ENCODE data around the gene SCN9A.
"Not testable (repeated sequence)": the region's sequence is repeated elsewhere in the genome, so short reads cannot be mapped to it uniquely, and the experiment has no call there.

Gene SCN9A

DNA sequence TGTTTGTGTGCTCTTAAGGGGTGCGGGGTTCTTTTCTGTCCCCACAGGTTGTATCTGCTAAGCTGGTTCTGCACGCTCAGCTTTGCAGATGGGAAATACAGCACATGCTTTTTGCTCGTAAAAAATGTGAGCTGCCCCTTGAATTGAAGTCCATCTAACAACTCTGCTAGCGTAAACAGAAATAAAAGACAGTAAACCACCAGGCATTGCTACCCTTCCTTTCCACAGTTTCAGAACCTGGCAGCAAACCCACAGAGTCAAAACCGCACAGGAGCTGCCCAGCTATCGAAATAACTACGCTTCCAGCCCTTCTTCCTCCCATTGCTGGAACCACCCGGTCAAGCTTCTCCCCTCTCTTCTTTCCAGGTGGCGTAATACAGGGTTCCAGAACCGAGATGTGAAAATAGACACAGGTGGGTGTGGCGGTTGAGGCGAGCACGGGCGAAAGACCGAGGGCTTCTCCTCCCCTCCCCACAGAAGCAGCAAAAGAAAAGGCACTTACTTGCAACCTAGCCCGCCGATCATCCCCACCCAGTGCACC lies 479 bp downstream of the SCN9A start:
- in situ Hi-C loops (cut with MboI; ENCODE audit: low sequenced_read_pairs) = no loop called here

DNA sequence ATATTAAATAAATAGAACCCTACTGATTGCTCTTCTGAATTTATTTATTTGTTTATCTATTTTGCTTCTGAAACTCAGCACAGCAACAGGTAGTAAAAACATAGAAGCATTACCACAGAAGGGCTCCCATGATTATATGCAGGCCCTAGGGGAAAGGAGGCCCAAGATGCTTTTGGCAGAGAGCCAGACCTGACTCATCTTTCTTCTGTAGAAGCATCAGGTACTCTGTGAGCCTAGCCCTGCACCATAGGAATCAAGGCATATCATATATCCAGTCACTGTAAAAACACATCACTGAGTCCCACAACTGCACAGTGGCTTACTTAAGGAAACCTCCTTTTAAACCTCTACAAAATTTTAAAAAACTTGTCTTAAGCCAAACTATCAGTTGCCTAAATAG lies 1.8 kb downstream of the SCN9A start:
- in situ Hi-C loops (cut with MboI; ENCODE audit: low sequenced_read_pairs) = no loop called here

DNA sequence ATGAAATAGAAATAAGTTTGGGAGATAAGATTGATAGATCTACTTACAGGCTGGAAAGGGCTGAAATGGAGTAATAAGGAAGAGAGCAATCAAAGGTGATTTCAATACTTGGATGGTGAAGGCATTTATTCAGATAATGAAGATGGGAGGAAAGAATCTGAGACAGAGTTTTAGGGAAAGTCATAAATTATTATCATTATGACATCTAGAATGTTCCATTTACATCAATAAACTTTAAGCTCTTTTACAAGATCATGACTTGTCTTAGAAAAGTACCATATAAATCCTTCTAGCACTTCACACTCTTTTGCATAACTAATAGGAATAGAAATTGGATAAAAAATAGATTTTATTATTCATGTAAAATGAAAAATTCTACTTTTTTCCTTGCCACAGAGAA lies 2.2 kb downstream of the SCN9A start:
- in situ Hi-C loops (cut with MboI; ENCODE audit: low sequenced_read_pairs) = no loop called here

DNA sequence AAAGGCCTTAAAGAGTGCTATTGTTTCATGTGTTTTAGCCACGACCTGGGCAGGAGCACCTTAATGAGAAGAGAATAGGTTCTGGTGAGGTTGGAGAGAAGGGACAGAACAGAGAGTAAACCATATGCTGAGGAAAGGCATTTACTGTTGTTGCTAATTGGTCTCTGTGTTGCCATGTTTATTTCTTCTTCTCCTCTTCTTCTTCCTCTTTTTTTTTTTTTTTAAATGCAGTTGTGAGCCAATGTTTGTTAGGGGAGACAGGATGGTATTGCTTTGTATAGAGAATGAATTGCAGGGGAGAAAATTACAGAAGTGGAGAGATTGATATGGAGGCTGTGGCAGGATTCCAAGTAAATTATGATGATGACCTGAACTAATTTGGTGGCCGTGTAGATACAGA lies 2.6 kb downstream of the SCN9A start:
- in situ Hi-C loops (cut with MboI; ENCODE audit: low sequenced_read_pairs) = no loop called here

DNA sequence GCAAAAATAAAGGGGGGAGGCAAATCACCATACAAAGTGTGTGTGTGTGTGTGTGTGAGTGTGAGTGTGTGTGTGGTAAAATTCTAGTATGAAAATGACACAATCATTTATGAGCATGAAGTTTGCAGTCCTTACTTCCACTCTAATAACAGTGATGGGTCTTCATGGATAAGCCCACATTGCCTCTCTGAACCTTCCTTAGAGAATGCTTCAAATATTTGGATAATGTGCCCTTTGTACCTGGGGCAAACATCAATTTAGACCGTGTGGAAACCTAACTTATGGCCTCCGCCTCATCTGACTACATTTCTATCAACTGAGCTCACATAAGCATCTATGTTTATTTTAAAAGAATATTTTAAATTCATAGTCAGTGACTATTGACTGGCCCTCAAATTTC lies 3.7 kb downstream of the SCN9A start:
- in situ Hi-C loops (cut with MboI; ENCODE audit: low sequenced_read_pairs) = no loop called here

DNA sequence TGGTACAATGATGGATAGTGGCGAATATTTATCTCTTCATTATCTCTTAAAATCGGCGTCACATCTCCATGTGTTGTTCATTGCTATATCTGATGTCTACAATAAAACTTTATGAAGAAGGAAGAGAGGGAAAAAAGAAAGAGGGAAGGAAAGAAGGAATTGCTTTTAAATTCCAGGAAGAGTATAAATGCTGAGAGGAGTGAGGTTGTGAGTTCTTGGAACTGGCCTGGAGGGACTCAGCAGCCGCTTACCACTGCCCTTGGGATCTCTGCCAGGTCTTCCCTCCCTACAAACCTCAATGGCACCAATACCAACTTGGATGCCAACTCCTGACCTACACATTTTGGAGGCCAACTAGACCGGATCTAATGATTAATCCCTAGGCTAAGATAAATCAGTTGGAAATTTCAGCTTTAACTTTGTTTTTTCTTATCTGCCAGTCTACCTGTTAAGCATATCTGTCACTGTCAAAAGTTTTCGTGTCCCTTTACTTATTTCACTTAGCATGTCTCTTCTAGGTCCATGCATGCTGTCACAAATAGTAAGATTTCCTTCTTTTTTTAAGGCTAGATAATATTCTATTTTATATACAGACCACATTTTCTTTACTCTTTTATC lies 9.8 kb downstream of the SCN9A start:
- in situ Hi-C loops (cut with MboI; ENCODE audit: low sequenced_read_pairs) = no loop called here

DNA sequence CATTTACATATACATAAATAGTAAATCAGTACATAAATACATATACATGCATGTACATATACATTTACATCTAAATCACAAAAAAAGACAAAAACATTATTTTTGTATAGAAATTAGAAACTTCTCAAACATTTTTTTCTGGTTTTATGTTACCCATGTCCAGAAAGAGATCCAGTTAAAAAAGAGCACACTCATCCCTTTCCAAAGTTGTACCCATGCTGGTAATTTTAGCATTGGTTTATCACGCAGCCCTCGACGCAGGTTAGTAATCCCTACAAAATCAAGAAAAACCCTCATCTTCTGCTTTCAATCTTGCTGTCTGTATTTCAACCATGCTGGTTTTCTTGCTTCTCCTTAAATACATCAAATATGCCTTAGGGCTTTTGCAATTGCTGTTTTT lies 10.5 kb downstream of the SCN9A start:
- in situ Hi-C loops (cut with MboI; ENCODE audit: low sequenced_read_pairs) = no loop called here

DNA sequence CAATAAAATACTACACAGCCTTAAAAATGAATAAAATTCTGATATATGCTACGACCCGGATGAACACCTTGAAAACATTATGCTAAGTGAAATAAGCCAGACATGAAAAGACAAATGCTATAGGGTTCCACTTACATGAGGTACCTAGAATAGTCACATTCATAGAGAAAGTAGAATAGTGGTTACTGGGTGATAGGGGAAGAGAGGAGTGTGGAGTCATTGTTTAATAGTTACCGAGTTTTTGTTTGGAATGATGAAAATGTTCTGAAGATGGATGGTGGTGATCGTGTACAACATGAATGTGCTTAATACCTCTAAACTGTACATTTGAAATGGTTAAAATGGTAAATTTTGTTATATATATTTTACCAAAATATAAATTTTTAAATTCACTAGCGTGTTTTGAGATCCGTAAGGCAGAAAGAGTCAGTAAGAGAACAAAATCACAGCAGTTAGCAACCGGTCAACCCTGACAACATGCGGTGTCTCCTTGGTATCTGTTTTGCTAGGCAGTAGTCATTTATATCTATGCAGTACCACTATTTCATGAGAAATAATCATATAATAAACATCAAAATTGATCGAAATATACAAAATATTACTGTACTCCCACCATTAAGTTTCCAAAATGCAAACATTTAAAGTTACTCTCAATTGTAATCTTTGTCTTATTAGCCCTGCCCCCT lies 11.1 kb downstream of the SCN9A start:
- in situ Hi-C loops (cut with MboI; ENCODE audit: low sequenced_read_pairs) = no loop called here

DNA sequence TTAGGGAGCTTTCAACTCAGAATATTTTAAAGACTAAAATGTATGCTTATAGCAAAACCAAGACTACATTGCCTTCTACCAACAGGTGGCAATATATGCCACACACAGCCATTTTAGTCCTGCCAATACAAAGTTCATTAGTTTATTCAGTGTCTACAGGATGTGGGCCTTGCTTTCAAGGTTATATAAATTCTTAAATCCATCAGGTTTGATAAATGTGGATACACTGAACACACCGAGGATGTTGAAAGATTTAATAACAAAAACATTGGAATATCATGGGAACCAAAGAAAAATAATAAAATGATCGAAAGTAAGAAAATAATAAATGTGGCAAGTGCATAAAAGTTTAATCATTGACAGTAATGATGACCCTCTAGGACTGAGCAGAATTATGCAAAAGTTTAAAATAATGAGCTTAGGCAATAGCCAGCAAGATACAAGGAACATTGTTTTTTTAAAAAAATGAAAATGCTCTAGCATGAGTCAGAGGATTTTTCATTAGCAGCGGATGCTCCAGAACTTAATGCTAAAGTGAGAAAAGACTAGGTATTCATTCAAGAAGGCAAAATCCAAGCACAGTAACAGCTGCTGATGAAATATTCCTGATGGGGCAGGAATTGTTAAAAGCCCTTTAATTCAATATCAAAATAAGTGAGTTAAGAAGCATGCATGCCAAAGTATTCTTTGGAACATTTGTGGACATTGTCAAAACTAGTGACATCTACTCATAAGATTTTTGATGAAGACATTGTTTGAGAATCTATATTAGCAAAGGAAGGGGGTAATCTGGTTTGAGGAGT lies 14.2 kb downstream of the SCN9A start:
- in situ Hi-C loops (cut with MboI; ENCODE audit: low sequenced_read_pairs) = no loop called here

DNA sequence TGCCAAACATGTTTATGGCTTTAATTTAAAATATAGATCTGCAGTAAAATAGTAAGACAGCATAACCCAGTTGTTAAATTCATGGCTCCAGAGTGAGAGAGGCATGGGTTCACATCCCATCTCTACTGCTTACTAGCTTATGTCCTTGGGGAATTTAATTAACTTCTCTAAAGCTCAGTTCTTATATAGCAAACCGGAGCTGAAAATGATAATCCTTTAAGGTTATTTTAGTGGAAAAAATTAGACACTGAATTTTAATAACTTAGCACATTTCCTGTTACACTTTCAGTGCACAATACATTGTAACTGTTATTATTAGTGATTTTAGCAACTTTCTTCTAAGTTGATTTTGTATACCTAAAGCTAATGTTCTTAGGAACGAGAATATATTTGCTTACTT lies 14.8 kb downstream of the SCN9A start:
- in situ Hi-C loops (cut with MboI; ENCODE audit: low sequenced_read_pairs) = no loop called here

DNA sequence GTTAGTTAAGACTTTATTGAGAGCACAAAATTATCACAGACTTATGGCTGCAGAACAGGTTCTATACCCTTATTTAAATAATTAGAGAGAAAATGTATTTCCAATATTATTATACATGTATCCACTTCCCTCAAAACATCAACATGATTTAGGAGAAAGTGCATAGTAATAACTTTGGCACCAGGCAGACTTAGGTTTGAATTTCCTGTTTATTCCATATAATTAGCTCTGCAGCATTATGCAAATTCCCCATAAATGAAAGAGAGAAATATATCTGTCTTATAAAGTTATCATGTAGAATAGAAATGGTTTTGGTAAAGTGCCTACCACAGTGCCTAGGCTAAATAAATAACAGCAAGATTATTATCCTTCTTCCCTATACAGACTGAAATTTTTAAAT lies 15.3 kb downstream of the SCN9A start:
- in situ Hi-C loops (cut with MboI; ENCODE audit: low sequenced_read_pairs) = no loop called here

DNA sequence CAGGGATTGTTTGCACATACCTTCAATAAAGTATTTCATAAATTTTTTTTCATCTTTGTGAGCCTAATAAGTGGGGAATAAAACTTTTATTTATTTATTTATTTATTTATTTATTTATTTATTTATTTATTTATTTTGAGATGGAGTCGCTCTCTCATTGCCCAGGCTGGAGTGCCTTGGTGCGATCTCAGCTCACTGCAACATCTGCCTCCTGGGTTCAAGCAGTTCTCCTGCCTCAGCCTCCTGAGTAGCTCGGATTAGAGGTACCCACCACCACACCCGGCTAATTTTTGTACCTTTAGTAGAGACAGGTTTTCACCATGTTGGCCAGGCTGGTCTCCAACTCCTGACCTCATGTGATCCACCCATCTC lies 17.8 kb downstream of the SCN9A start:
- in situ Hi-C loops (cut with MboI; ENCODE audit: low sequenced_read_pairs) = not testable (repeated sequence)

DNA sequence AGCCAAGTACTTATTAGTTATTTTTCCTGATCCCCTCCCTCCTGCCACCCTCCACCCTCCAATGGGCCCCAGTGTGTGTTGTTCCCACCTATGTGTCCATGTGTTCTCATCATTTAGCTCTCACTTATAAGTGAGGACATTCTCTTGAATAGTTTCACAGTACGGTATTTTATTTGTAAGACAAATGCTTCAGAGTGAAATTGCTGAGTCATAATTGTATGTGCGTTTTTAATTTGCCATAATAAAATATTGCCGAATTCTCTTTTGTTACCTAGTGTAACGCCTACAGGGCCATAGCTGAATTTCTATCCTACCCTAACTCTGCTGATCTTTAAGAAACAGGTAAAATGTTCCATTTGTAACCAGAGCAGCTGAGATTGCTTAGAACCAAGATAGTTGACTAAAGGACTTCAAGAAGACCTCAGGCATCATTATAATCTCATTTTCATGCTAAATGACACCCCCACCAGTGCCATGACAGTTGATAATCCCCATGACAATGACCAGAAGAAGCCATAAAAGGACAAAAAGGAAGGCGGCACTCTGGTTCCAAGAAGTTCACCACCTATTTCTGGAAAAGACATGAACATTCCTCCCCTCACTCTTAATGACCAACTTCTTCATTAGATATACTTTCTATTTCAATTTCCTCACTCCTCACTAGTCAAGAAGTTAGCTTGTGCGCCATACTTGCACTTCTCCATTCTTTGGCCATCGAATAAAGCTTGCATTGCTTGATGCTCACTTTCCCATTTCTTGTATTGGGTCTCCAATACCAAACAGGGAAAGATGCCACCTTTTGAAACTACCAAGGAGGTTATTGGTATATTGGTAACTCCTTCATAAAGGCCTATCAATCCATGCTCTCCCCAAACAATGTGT lies 18.4 kb downstream of the SCN9A start:
- in situ Hi-C loops (cut with MboI; ENCODE audit: low sequenced_read_pairs) = no loop called here

DNA sequence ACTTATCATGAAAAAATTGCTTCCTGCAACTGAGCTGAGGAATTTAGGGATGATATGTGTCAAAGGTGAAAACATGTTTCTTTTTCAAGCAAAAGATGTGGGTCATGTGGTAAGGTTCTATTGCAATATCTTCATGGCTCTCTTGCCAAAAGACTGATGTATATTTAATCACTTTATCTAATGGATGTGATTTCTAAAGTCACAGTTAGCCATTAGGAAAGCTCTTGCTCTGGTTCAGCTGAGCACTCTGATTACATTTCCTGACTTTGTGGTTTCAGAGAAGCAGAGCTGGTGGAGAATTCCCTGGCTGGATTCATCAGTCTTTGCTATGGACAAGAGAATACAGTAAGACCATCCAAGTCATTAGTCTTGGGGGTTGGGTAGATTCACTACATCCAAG lies 24.4 kb downstream of the SCN9A start:
- in situ Hi-C loops (cut with MboI; ENCODE audit: low sequenced_read_pairs) = no loop called here

DNA sequence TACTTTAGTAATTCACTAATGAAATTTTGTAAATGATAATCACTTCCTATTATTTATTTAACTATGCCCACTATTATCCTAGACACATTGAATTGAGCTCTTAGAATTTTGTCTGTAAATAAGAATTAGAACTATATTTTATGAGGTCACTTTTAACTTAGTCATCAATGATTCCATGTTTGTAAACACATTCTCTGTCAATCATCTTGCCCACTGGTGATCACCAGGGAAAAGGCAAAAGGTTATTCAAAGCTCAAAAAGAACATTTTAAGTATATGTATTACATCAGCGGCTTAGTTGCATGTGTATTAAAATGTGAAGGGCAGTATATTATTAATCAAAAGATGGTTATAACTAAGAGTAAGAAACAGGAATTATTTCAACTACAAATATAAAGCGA lies 25.2 kb downstream of the SCN9A start:
- in situ Hi-C loops (cut with MboI; ENCODE audit: low sequenced_read_pairs) = no loop called here

DNA sequence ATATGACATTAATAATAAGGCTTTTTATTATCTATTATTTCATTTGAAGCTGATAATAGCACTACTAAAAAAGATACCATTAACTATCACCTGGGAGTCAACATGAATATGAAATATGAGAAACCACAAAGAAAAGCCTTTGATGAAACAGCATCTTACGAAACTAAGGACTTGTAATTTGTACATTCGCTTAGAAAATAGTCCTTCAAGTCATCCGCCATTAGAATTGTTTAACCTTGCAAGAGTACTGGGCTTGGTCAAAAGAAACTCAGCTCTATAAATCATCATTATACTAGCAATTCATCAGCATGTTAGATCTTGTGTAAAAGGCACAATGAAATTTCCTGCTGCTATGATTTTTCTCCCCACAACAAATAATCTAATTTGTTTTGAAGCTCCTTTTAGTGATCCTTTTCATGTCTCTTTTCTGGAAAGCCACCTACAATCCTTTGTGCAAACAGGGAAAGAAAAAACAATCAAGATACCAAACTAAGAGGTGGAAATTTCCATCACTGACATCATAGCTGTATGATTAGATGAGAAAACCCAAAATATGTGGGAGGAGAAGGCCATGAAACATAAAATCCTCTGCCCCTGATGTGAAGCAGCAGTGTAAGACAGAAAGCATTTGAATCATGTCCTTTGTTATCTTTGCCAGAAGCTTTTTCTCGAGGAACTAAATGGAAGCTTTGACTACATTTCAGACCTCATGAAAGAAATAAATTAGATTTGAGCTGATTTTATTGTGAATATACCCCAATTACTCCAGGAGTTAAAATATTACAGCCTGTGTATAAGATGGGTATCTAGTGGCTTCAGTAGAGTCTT lies 31.2 kb downstream of the SCN9A start:
- in situ Hi-C loops (cut with MboI; ENCODE audit: low sequenced_read_pairs) = no loop called here

DNA sequence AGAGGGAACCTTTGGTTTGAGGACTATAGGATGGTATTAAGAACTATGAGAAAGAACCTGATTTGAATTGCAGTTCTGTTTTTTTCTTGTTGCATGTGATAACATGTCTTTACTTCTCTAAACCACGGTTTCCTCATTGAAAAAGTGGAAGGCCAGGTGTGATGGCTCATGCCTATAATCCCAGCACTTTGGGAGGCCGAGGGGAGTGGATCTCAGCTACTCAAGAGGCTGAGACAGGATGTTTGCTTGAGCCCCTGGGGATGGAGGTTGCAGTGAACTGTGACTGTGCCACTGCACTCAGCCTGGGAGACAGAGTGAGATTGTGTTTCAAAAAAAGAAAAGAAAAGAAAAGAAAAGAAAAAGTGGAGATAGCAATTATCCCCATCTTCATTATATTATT lies 32.3 kb downstream of the SCN9A start:
- in situ Hi-C loops (cut with MboI; ENCODE audit: low sequenced_read_pairs) = no loop called here

DNA sequence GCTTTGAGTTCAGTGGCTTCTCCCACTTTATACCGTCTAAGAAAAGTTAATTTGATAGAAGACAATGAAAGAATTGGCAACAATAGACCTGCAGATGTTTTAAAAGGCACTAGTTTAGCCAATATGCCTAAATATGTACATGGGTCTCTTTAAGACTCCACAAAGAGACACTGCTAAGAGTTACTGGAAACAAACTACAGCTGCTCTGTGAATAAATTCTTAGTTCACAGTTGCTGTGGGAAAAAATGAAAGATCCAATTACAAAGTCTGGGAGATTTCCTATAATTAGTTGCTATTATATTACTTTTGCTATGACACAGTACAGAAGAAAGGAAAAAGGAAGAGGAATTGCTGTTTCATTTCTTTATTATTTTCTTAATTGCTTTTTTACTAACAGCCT lies 34.3 kb downstream of the SCN9A start:
- in situ Hi-C loops (cut with MboI; ENCODE audit: low sequenced_read_pairs) = no loop called here

DNA sequence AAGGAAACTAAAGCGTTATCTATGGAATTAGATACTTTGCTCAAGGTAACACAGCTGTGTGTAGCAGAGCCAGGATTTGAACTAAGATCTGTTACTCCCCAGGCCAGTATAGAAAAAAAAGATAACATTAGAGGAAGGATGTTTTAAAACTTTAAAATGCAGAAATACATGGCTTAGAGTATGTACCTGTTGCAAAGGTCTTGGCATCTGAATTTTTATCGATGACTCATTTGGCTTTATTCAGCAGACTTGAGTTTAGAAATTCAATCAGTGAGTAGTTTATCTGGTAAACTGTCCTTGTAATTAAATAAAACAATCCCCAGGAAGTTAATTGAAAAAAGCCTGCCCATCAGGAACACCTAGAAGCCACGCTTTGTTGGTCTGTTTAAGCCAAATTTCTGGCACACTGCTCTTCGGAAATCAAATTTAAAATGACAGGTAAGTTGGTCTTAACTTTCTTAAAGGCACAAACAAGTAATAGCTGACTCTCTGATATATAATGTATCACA lies 36.9 kb downstream of the SCN9A start:
- in situ Hi-C loops (cut with MboI; ENCODE audit: low sequenced_read_pairs) = no loop called here

DNA sequence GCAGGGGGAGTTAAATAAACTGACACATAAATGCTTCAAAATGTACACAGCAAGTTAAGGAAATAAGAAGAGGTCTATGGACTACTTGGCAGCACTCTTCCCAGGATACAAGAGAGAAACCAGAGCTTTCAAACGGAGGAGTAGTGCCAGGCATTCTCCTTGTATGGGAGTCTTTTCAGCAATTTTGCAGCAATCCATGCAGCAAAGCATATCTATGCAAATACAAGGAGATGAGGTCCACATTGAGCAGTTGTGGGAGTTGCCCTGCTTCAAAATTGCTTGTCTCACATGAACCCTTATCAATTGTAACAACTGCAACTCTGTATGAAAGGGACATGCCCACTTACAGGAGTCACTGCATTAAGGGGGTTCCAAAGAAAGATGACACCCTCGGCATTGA lies 37.8 kb downstream of the SCN9A start:
- in situ Hi-C loops (cut with MboI; ENCODE audit: low sequenced_read_pairs) = no loop called here

Data from HL-60/S4 (cell line).